AG09309 (cell line): ENCODE measurements around the gene SFXN3.

ENCODE experiments used
- DNase-seq: peaks from one replicate; pipeline ENCODE4 v3.0.0-alpha.2; 2010; ENCODE audit warnings: low read depth
- H3K4me3 ChIP-seq: 2 replicates; pipeline ENCODE4 v1.5.1; 2011; ENCODE audit warnings: mild to moderate bottlenecking, low read depth, low read length, moderate library complexity; ENCODE audit not compliant: control insufficient read depth
- TF ChIP-seq, protein P1 (sequence below): IDR thresholded peaks from 2 replicates; pipeline ENCODE4 v1.5.1; 2011; ENCODE audit warnings: mild to moderate bottlenecking, low read depth, low read length, inconsistent platforms; ENCODE audit not compliant: insufficient read depth, control insufficient read depth; ENCODE audit errors: missing control alignments

SFXN3 gene

DNA sequence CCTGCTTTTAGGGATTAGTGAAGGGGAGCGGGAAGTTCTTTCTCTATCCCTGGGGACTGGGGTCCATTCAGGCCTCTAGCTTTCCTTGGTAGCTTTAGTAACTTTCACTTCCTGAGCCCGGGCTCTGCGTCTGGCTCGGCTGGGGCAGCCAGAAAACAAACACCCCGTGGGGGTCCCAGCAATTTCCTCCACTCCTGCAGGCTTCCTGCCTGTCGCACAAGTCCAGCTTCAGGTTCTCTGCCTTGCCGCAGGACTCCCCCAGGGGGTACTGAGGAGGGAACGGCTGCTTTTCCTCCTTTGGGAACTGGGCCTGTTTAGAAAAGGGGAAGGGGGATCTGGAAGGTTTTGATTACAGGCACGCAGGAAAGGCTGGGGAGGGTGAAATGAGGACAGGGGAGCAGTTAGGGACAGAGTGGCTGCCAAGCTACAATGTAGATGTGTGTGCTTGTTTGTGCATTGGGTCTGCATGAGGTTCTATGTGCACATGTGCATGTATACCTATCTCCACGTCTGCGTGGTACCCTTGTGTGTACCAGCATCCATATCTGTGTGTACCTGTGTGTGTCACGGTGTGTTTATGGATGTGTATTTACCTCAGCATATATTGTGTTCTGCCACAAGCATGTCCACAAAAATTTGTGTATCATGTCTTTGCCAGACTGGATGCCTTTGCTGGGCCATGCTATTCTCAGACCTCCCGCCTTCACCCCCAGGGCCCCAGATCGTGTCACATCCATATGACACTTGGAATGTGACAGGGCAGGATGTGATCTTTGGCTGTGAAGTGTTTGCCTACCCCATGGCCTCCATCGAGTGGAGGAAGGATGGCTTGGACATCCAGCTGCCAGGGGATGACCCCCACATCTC is 32.7 kb downstream of the SFXN3 start:
- DNase-seq, result no peak
- TF ChIP-seq, protein P1, sequence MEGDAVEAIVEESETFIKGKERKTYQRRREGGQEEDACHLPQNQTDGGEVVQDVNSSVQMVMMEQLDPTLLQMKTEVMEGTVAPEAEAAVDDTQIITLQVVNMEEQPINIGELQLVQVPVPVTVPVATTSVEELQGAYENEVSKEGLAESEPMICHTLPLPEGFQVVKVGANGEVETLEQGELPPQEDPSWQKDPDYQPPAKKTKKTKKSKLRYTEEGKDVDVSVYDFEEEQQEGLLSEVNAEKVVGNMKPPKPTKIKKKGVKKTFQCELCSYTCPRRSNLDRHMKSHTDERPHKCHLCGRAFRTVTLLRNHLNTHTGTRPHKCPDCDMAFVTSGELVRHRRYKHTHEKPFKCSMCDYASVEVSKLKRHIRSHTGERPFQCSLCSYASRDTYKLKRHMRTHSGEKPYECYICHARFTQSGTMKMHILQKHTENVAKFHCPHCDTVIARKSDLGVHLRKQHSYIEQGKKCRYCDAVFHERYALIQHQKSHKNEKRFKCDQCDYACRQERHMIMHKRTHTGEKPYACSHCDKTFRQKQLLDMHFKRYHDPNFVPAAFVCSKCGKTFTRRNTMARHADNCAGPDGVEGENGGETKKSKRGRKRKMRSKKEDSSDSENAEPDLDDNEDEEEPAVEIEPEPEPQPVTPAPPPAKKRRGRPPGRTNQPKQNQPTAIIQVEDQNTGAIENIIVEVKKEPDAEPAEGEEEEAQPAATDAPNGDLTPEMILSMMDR, result no peak
- no peak overlapping the region for H3K4me3 ChIP-seq

DNA sequence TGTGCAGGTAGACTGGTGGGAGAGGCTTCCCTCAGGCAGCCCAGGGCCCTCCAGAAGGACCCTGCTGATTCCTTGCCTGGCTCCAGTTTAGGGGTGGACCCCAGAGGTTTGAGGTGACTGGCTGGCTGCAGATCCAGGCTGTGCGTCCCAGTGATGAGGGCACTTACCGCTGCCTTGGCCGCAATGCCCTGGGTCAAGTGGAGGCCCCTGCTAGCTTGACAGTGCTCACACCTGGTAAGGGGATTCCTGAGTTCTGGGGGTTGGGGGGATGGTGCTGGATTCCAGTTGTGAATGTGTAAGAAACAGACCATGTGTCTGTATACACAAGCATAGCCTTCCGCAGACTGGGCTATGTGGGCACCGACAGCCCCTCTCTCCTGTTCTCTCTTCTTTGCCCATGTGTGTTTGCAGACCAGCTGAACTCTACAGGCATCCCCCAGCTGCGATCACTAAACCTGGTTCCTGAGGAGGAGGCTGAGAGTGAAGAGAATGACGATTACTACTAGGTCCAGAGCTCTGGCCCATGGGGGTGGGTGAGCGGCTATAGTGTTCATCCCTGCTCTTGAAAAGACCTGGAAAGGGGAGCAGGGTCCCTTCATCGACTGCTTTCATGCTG is 33.5 kb downstream of the SFXN3 start:
- TF ChIP-seq, protein P1, result no peak
- DNase-seq, result no peak
- H3K4me3 ChIP-seq, result no peak overlapping the region

DNA sequence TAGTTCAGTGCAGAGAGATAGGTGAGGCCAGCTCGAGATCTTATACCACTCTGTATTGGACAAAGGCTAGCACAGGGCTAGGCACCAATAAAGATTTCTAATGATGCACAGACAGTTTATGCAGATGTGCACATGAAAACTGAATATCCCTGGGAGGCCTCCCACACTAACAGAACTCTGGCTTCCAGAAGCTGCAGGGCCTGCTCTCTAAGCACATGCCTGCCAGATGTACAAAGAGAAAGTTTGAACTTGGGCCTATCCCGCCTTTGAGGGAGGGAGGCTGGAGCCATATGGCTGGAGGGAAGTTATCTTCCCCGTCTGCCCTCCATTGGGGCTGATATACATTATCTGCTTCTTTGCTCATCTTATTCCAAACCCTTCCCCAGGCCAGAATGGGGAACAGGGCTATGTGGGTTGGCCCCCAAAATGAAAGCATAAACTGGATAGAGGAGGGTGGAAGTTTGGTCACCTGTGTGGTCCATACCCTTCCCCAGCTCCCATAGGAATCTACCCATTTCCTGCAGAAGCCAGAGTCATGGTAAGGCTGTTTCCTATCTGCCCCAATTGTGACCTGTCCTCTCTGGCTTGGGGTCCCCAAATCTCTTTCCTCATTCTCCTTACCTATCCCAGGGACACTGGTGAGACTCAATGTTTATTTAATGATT is 34.6 kb downstream of the SFXN3 start:
- no peak for DNase-seq
- TF ChIP-seq, protein P1, result peak; percentile 1
- H3K4me3 ChIP-seq, result peak overlapping the region; percentile 49

DNA sequence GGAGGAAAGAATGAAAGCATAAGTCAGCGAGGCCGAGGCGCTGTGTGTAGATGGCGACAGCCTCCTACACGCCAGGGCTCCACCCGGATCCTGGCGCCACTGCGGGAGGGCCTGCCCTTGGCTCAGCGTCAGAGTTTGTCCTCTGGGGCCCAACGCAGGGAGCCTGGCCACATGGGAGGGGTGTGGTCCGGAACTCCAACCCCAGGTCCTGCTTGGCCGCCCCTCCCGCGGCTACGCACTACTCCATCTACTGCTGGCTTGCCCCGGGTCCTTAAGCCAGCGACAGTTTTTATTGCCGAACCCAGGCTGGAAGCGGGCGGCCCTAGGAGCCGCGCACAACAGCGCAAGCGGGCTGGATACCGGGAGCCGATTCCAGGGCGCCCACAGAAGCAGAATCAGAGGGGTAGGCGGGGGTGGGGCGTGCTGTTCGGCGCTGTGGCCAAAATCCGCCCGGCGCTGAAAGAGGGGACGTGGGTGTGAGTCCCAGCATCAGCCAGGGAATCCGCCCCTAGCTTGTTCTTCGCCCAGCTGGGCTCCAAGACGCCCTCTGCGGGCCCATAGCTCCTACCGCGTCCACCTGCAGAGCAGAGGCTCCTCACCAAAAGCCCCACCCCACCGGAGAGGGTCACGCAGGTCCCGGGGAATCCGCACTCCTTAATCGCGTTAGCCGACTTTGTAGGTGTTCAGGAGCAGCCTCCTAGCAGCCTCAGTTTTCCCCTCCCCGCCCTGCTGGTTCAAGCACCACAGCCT is 35.3 kb downstream of the SFXN3 start:
- TF ChIP-seq, protein P1, result peak; percentile 68
- peak overlapping the region; percentile 49 for H3K4me3 ChIP-seq
- DNase-seq, result no peak

DNA sequence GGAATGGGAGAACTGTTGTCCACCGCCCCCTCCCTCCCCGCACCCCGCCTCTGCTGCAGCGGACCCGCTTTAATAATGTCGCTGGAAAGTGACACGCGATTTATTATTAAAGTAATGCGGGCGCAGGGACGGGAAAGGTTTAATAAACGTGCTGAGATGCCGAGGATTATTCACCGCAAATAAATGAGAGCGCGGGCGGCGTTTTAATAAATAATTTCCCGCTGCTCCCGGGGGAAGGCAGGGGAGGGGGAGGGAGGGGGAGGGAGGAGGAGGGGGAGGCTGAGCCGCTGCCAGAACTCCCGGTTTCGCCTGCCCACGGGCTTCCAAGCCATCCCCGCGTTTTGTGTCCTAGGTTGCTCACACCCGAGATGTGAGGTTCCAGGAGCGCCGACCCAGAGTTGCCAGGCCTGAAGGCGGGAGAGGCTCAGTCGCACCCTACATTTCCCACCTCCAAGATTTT is 35.9 kb downstream of the SFXN3 start:
- peak overlapping the region; percentile 65 for H3K4me3 ChIP-seq
- DNase-seq, result no peak
- TF ChIP-seq, protein P1, result no peak
